ENCODE measurements around the gene NEK11.
"Not testable (repeated sequence)": the region's sequence is repeated elsewhere in the genome, so short reads cannot be mapped to it uniquely, and the experiment has no call there.

The NEK11 gene

GRCh38 chr3:131036200-131036816, 9.6 kb downstream of the NEK11 start:
- H3K4me1 ChIP-seq (ENCODE audit: control insufficient read depth in 5 of 5, insufficient read depth in 5 of 5, low read length in 5 of 5): no peaks in the 10 kb centered on the region
- no peaks in the 10 kb centered on the region for H3K27me3 ChIP-seq (ENCODE audit: control insufficient read depth in 5 of 5, insufficient read depth in 4 of 5, low read length in 5 of 5)
- no peaks in the 10 kb centered on the region for H3K9me3 ChIP-seq (ENCODE audit: control insufficient read depth in 5 of 5, low read length in 5 of 5)
- H3K4me3 ChIP-seq (ENCODE audit: low read depth in 1 of 5, low read length in 5 of 5): no peak overlapping the region
- no peak overlapping the region for H3K9ac ChIP-seq (ENCODE audit: low read length in 5 of 5)
- H3K36me3 ChIP-seq (ENCODE audit: control insufficient read depth in 5 of 5, insufficient read depth in 5 of 5, low read length in 5 of 5): peaks cover 0 to 5% (median 0%) of the 10 kb centered on the region in 5 donors
- H3K27ac ChIP-seq (ENCODE audit: low read depth, low read length): no peak overlapping the region

- Histone ChIP-seq H3K4me3 (ENCODE audit: low read depth in 1 of 5, low read length in 5 of 5) (no peak overlapping the region), H3K36me3 (ENCODE audit: control insufficient read depth in 5 of 5, insufficient read depth in 5 of 5, low read length in 5 of 5) (peaks cover 0 to 5% (median 0%) of the 10 kb centered on the region in 5 donors), H3K27ac (ENCODE audit: low read depth, low read length) (no peak overlapping the region), H3K4me1 (ENCODE audit: control insufficient read depth in 5 of 5, insufficient read depth in 5 of 5, low read length in 5 of 5) (no peaks in the 10 kb centered on the region), H3K27me3 (ENCODE audit: control insufficient read depth in 5 of 5, insufficient read depth in 4 of 5, low read length in 5 of 5) (no peaks in the 10 kb centered on the region), H3K9me3 (ENCODE audit: control insufficient read depth in 5 of 5, low read length in 5 of 5) (no peaks in the 10 kb centered on the region), H3K9ac (ENCODE audit: low read length in 5 of 5) (no peak overlapping the region)
These were observed 10.3 kb downstream of the NEK11 start for GRCh38 chr3:131036986-131037385.

DNA sequence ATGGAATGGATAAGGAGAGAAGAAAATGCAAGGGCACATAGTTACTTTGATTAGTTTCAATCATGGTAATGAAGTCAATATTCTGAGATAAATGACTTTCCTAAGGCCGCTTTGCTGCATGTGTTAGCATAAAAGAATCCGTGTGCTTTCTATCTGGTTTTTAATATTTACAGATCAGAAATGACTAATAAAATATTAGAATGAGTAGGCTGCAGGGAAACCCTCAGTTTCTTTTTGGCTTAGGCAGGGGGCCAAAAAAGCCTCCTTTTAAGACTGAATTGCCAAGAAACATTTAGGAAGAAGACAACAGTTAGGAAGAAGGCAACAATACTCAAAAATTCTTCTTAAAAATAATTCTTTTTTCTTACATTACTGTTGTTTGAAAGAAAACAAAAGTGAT, 11.6 kb downstream of the NEK11 start:
- H3K36me3 ChIP-seq (ENCODE audit: control insufficient read depth in 5 of 5, insufficient read depth in 5 of 5, low read length in 5 of 5): peaks cover 0 to 5% (median 0%) of the 10 kb centered on the region in 5 donors
- no peaks in the 10 kb centered on the region for H3K9me3 ChIP-seq (ENCODE audit: control insufficient read depth in 5 of 5, low read length in 5 of 5)
- no peaks in the 10 kb centered on the region for H3K27me3 ChIP-seq (ENCODE audit: control insufficient read depth in 5 of 5, insufficient read depth in 4 of 5, low read length in 5 of 5)

DNA sequence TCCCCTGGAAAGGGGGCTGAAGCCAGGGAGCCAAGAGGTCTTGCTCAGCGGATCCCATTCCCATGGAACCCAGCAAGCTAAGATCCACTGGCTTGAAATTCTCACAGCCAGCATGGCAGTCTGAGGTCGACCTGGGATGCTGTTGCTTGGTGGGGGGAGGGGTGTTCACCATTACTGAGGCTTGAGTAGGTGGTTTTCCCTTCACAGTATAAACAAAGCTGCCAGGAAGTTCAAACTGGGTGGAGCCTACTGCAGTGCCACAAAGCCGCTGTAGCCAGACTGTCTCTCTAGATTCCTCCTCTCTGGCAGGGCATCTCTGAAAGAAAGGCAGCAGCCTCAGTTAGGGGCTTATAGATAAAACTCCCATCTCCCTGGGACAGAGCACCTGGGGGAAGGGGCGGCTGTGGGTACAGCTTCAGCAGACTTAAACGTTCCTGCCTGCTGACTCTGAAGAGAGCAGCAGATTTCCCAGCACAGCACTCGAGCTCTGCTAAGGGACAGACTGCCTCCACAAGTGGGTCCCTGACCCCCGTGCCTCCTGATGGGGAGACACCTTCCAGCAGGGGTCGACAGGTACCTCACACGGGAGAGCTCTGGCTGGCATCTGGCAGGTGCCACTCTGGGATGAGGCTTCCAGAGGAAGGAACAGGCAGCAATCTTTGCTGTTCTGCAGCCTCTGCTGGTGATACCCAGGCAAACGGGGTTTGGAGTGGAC, 15.8 kb downstream of the NEK11 start:
- H3K27me3 ChIP-seq (ENCODE audit: control insufficient read depth in 5 of 5, insufficient read depth in 4 of 5, low read length in 5 of 5); H3K27ac ChIP-seq (ENCODE audit: low read depth, low read length); H3K9ac ChIP-seq (ENCODE audit: low read length in 5 of 5); H3K36me3 ChIP-seq (ENCODE audit: control insufficient read depth in 5 of 5, insufficient read depth in 5 of 5, low read length in 5 of 5); H3K9me3 ChIP-seq (ENCODE audit: control insufficient read depth in 5 of 5, low read length in 5 of 5); H3K4me1 ChIP-seq (ENCODE audit: control insufficient read depth in 5 of 5, insufficient read depth in 5 of 5, low read length in 5 of 5); H3K4me3 ChIP-seq (ENCODE audit: low read depth in 1 of 5, low read length in 5 of 5): not testable (repeated sequence)

More for the DNA sequence above, 11.6 kb downstream of the NEK11 start:
- no peaks in the 10 kb centered on the region for H3K4me1 ChIP-seq (ENCODE audit: control insufficient read depth in 5 of 5, insufficient read depth in 5 of 5, low read length in 5 of 5)
- no peak overlapping the region for H3K9ac ChIP-seq (ENCODE audit: low read length in 5 of 5)
- no peak overlapping the region for H3K27ac ChIP-seq (ENCODE audit: low read depth, low read length)
- no peak overlapping the region for H3K4me3 ChIP-seq (ENCODE audit: low read depth in 1 of 5, low read length in 5 of 5)

GRCh38 chr3:131047582-131047981, 20.9 kb downstream of the NEK11 start:
- Histone ChIP-seq H3K36me3 (ENCODE audit: control insufficient read depth in 5 of 5, insufficient read depth in 5 of 5, low read length in 5 of 5) (no peaks in the 10 kb centered on the region), H3K9ac (ENCODE audit: low read length in 5 of 5) (no peak overlapping the region)

GRCh38 chr3:131048030-131048429, 21.4 kb downstream of the NEK11 start:
- Histone ChIP-seq H3K27ac (ENCODE audit: low read depth, low read length) (no peak overlapping the region), H3K9me3 (ENCODE audit: control insufficient read depth in 5 of 5, low read length in 5 of 5) (no peaks in the 10 kb centered on the region), H3K9ac (ENCODE audit: low read length in 5 of 5) (no peak overlapping the region), H3K4me1 (ENCODE audit: control insufficient read depth in 5 of 5, insufficient read depth in 5 of 5, low read length in 5 of 5) (peaks cover 0 to 8% (median 3%) of the 10 kb centered on the region in 5 donors), H3K36me3 (ENCODE audit: control insufficient read depth in 5 of 5, insufficient read depth in 5 of 5, low read length in 5 of 5) (no peaks in the 10 kb centered on the region), H3K27me3 (ENCODE audit: control insufficient read depth in 5 of 5, insufficient read depth in 4 of 5, low read length in 5 of 5) (no peaks in the 10 kb centered on the region), H3K4me3 (ENCODE audit: low read depth in 1 of 5, low read length in 5 of 5) (no peak overlapping the region)

More at GRCh38 chr3:131047582-131047981, 20.9 kb downstream of the NEK11 start:
- no peak overlapping the region for H3K4me3 ChIP-seq (ENCODE audit: low read depth in 1 of 5, low read length in 5 of 5)
- no peaks in the 10 kb centered on the region for H3K9me3 ChIP-seq (ENCODE audit: control insufficient read depth in 5 of 5, low read length in 5 of 5)
- H3K27me3 ChIP-seq (ENCODE audit: control insufficient read depth in 5 of 5, insufficient read depth in 4 of 5, low read length in 5 of 5): no peaks in the 10 kb centered on the region
- H3K4me1 ChIP-seq (ENCODE audit: control insufficient read depth in 5 of 5, insufficient read depth in 5 of 5, low read length in 5 of 5): peaks cover 0 to 4% (median 0%) of the 10 kb centered on the region in 5 donors
- no peak overlapping the region for H3K27ac ChIP-seq (ENCODE audit: low read depth, low read length)

DNA sequence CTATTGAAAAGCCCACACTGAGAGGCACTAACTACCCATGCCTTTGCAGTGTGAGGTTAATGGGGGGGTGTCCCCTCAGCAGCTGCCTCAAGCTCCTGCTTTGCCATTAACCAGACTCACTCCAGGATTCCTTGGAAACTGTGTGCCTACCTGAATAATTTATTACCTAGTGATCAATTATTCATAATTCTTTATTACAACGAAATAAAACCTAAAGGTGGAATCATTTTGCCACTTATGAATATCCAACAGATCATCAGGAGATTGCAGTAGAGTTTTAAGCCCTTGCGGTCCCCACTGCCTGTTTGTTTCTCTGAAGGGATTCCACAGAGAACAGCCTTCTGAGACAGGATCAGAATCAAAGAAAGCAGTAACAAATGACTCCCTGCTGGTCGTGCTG, 23.3 kb downstream of the NEK11 start:
- Histone ChIP-seq H3K4me3 (ENCODE audit: low read depth in 1 of 5, low read length in 5 of 5) (no peak overlapping the region), H3K4me1 (ENCODE audit: control insufficient read depth in 5 of 5, insufficient read depth in 5 of 5, low read length in 5 of 5) (peaks cover 0 to 9% (median 3%) of the 10 kb centered on the region in 5 donors), H3K9ac (ENCODE audit: low read length in 5 of 5) (no peak overlapping the region), H3K36me3 (ENCODE audit: control insufficient read depth in 5 of 5, insufficient read depth in 5 of 5, low read length in 5 of 5) (no peaks in the 10 kb centered on the region), H3K27ac (ENCODE audit: low read depth, low read length) (no peak overlapping the region), H3K9me3 (ENCODE audit: control insufficient read depth in 5 of 5, low read length in 5 of 5) (no peaks in the 10 kb centered on the region), H3K27me3 (ENCODE audit: control insufficient read depth in 5 of 5, insufficient read depth in 4 of 5, low read length in 5 of 5) (no peaks in the 10 kb centered on the region)

- H3K9me3 ChIP-seq (ENCODE audit: control insufficient read depth in 5 of 5, low read length in 5 of 5): no peaks in the 10 kb centered on the region
- no peak overlapping the region for H3K4me3 ChIP-seq (ENCODE audit: low read depth in 1 of 5, low read length in 5 of 5)
- peak overlapping the region in 1 of 5 donors; percentile 10 for H3K9ac ChIP-seq (ENCODE audit: low read length in 5 of 5)
- no peaks in the 10 kb centered on the region for H3K27me3 ChIP-seq (ENCODE audit: control insufficient read depth in 5 of 5, insufficient read depth in 4 of 5, low read length in 5 of 5)
- H3K27ac ChIP-seq (ENCODE audit: low read depth, low read length): no peak overlapping the region
- peaks cover 0 to 9% (median 3%) of the 10 kb centered on the region in 5 donors for H3K4me1 ChIP-seq (ENCODE audit: control insufficient read depth in 5 of 5, insufficient read depth in 5 of 5, low read length in 5 of 5)
- H3K36me3 ChIP-seq (ENCODE audit: control insufficient read depth in 5 of 5, insufficient read depth in 5 of 5, low read length in 5 of 5): no peaks in the 10 kb centered on the region
These were observed 26.6 kb downstream of the NEK11 start for GRCh38 chr3:131053043-131053859.

- Histone ChIP-seq H3K9me3 (ENCODE audit: control insufficient read depth in 5 of 5, low read length in 5 of 5) (no peaks in the 10 kb centered on the region), H3K27ac (ENCODE audit: low read depth, low read length) (no peak overlapping the region), H3K4me1 (ENCODE audit: control insufficient read depth in 5 of 5, insufficient read depth in 5 of 5, low read length in 5 of 5) (peaks cover 0 to 10% (median 4%) of the 10 kb centered on the region in 5 donors), H3K36me3 (ENCODE audit: control insufficient read depth in 5 of 5, insufficient read depth in 5 of 5, low read length in 5 of 5) (no peaks in the 10 kb centered on the region), H3K27me3 (ENCODE audit: control insufficient read depth in 5 of 5, insufficient read depth in 4 of 5, low read length in 5 of 5) (no peaks in the 10 kb centered on the region), H3K4me3 (ENCODE audit: low read depth in 1 of 5, low read length in 5 of 5) (no peak overlapping the region), H3K9ac (ENCODE audit: low read length in 5 of 5) (no peak overlapping the region)
These were observed 41.3 kb downstream of the NEK11 start for GRCh38 chr3:131067983-131068382.

DNA sequence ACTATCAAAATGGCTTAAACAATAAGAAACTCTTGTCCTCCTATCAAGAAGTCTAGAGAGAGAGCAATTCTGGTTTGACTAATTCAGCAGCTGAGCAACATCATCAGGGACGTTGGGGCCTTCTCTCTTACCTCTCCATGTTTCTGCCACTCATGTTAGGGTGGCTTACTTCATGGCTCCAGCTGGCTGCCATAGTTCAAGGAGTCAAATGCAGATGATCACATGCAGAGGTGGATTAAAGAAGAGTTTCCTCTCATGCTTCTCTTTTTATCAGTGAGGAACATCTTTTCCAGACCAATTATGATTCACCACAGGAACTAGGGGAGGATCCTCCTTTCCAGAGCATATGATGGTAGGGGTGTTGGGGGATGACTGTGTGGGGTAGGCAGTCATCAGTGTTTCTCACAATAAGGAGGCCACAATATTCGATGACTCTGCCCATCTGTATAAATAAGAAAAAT, 45.5 kb downstream of the NEK11 start:
- no peaks in the 10 kb centered on the region for H3K27me3 ChIP-seq (ENCODE audit: control insufficient read depth in 5 of 5, insufficient read depth in 4 of 5, low read length in 5 of 5)
- H3K36me3 ChIP-seq (ENCODE audit: control insufficient read depth in 5 of 5, insufficient read depth in 5 of 5, low read length in 5 of 5): no peaks in the 10 kb centered on the region
- peaks cover 0 to 19% (median 13%) of the 10 kb centered on the region in 5 donors for H3K4me1 ChIP-seq (ENCODE audit: control insufficient read depth in 5 of 5, insufficient read depth in 5 of 5, low read length in 5 of 5)
- H3K27ac ChIP-seq (ENCODE audit: low read depth, low read length): peak overlapping the region; percentile 32
- H3K9ac ChIP-seq (ENCODE audit: low read length in 5 of 5): no peak overlapping the region
- H3K9me3 ChIP-seq (ENCODE audit: control insufficient read depth in 5 of 5, low read length in 5 of 5): no peaks in the 10 kb centered on the region
- H3K4me3 ChIP-seq (ENCODE audit: low read depth in 1 of 5, low read length in 5 of 5): no peak overlapping the region
